ENCODE measurements around the gene HRH3. TPM values are rescaled to one million over a fixed set of nuclear protein-coding genes. Genes with fewer than 3 reads are reported as not detected.

The HRH3 gene
- total and polyA plus RNA-seq, 7 donors, result not detected

GRCh38 chr20:62254021-62254724 lies 34.1 kb upstream of the HRH3 start:
- no peak overlapping the region for H3K27ac ChIP-seq
- peaks cover 0 to 14% (median 11%) of the 10 kb centered on the region in 4 donors for H3K4me1 ChIP-seq
- intact Hi-C loops (cut with DNase I), result no loop called here
- no peak for DNase-seq
- WGBS, 2 donors, result 85 to 88% methylated on average over 24 of the region's 24 CpGs
- no peaks in the 10 kb centered on the region for H3K27me3 ChIP-seq
- TF ChIP-seq POLR2A (IDR thresholded peaks at IDR 0.05) (no peak), EP300 (IDR thresholded peaks at IDR 0.05) (no peak), POLR2AphosphoS5 (IDR thresholded peaks at IDR 0.05) (no peak), CTCF (IDR thresholded peaks at IDR 0.05) (no peak)
- H3K36me3 ChIP-seq, result peaks cover 0 to 15% (median 4%) of the 10 kb centered on the region in 4 donors
- no peaks in the 10 kb centered on the region for H3K9me3 ChIP-seq
- H3K4me3 ChIP-seq, result no peak overlapping the region

GRCh38 chr20:62253398-62253797 lies 33.3 kb upstream of the HRH3 start:
- no peak overlapping the region for H3K27ac ChIP-seq
- peaks cover 0 to 7% (median 6%) of the 10 kb centered on the region in 4 donors for H3K4me1 ChIP-seq
- peaks cover 0 to 14% (median 4%) of the 10 kb centered on the region in 4 donors for H3K36me3 ChIP-seq
- 85 to 93% methylated on average over 6 of the region's 6 CpGs for WGBS, 2 donors
- no peak for DNase-seq
- TF ChIP-seq POLR2A (IDR thresholded peaks at IDR 0.05) (no peak), CTCF (IDR thresholded peaks at IDR 0.05) (no peak), POLR2AphosphoS5 (IDR thresholded peaks at IDR 0.05) (no peak), EP300 (IDR thresholded peaks at IDR 0.05) (no peak)
- H3K4me3 ChIP-seq, result no peak overlapping the region
- intact Hi-C loops (cut with DNase I), result no loop called here
- no peaks in the 10 kb centered on the region for H3K27me3 ChIP-seq
- H3K9me3 ChIP-seq, result no peaks in the 10 kb centered on the region

- TF ChIP-seq EP300 (IDR thresholded peaks at IDR 0.05) (no peak), CTCF (IDR thresholded peaks at IDR 0.05) (no peak), POLR2AphosphoS5 (IDR thresholded peaks at IDR 0.05) (no peak), POLR2A (IDR thresholded peaks at IDR 0.05) (no peak)
- no peak overlapping the region for H3K27ac ChIP-seq
- H3K27me3 ChIP-seq, result no peaks in the 10 kb centered on the region
- 89 to 93% methylated on average over 26 of the region's 26 CpGs for WGBS, 2 donors
- H3K4me1 ChIP-seq, result no peaks in the 10 kb centered on the region
- H3K36me3 ChIP-seq, result peaks cover 0 to 14% (median 4%) of the 10 kb centered on the region in 4 donors
- intact Hi-C loops (cut with DNase I), result no loop called here
- no peaks in the 10 kb centered on the region for H3K9me3 ChIP-seq
- DNase-seq, result no peak
- no peak overlapping the region for H3K4me3 ChIP-seq
Observed at GRCh38 chr20:62252342-62252966, 32.4 kb upstream of the HRH3 start.

GRCh38 chr20:62248890-62249560 lies 28.9 kb upstream of the HRH3 start:
- Histone ChIP-seq H3K9me3 (no peaks in the 10 kb centered on the region), H3K27ac (no peak overlapping the region), H3K4me3 (no peak overlapping the region), H3K4me1 (peaks cover 0 to 7% (median 0%) of the 10 kb centered on the region in 4 donors), H3K36me3 (peaks cover 0 to 4% (median 0%) of the 10 kb centered on the region in 4 donors), H3K27me3 (no peaks in the 10 kb centered on the region)
- WGBS, 2 donors, result 73 to 87% methylated on average over 6 of the region's 6 CpGs
- TF ChIP-seq CTCF (IDR thresholded peaks at IDR 0.05) (no peak), POLR2AphosphoS5 (IDR thresholded peaks at IDR 0.05) (no peak), POLR2A (IDR thresholded peaks at IDR 0.05) (no peak), EP300 (IDR thresholded peaks at IDR 0.05) (no peak)
- DNase-seq, result no peak
- intact Hi-C loops (cut with DNase I), result no loop called here
